Testis (tissue), 2 donors: ENCODE results near the gene ROBO1.

Source experiments
- CTCF ChIP-seq, 3 experiments: fragments of 450-650 bp in 2 of 3; fragments of 200-600 bp in 1 of 3; sonication (generic) in 1 of 3; IDR thresholded peaks; one replicate each; pipeline ENCODE4 v1.5.1; 2016 to 2019; ENCODE audit warnings: antibody characterized with exemption in 3 of 3, mild to moderate bottlenecking in 2 of 3, moderate library complexity in 1 of 3
- POLR2A ChIP-seq: fragments of 450-650 bp; IDR thresholded peaks from one replicate; pipeline ENCODE4 v1.6.1; 2017; ENCODE audit warnings: antibody characterized with exemption, mild to moderate bottlenecking, moderate library complexity

- TF ChIP-seq CTCF (IDR thresholded peaks at IDR 0.05) (no peak), POLR2A (no peak)
Observed at GRCh38 chr3:79551321-79551892, 216.4 kb downstream of the ROBO1 start.
